Esophagus (tissue), 2 donors: Measurements from ENCODE around the gene APOL4. TPM values are rescaled to one million over a fixed set of nuclear protein-coding genes. Genes with fewer than 3 reads are reported as not detected.
"Not testable (repeated sequence)": the region's sequence is repeated elsewhere in the genome, so short reads cannot be mapped to it uniquely, and the experiment has no call there.

Source experiments
- H3K27ac ChIP-seq, 2 donors: one replicate each; pipeline ENCODE4 v1.5.1; 2013; ENCODE audit warnings: low read depth in 2 of 2, mild to moderate bottlenecking in 2 of 2, inconsistent platforms in 1 of 2, low read length in 1 of 2, moderate library complexity in 1 of 2
- H3K27me3 ChIP-seq, 2 donors: one replicate each; pipeline ENCODE4 v1.6.1; 2013; ENCODE audit warnings: low read length in 2 of 2, control low read depth in 1 of 2, mild to moderate bottlenecking in 1 of 2; ENCODE audit not compliant: insufficient read depth in 2 of 2, control insufficient read depth in 1 of 2
- H3K36me3 ChIP-seq, 2 donors: one replicate each; pipeline ENCODE4 v1.6.1; 2013; ENCODE audit warnings: low read length in 1 of 2; ENCODE audit not compliant: control insufficient read depth in 2 of 2, insufficient read depth in 2 of 2
- H3K4me1 ChIP-seq, 2 donors: one replicate each; pipeline ENCODE4 v1.6.1; 2013; ENCODE audit warnings: low read length in 1 of 2; ENCODE audit not compliant: control insufficient read depth in 2 of 2, insufficient read depth in 2 of 2
- H3K4me3 ChIP-seq, 2 donors: one replicate each; pipeline ENCODE4 v1.5.1; 2013; ENCODE audit warnings: low read length in 2 of 2, mild to moderate bottlenecking in 2 of 2, low read depth in 1 of 2, moderate library complexity in 1 of 2
- H3K9me3 ChIP-seq, 2 donors: one replicate each; pipeline ENCODE4 v1.6.1; 2013; ENCODE audit warnings: mild to moderate bottlenecking in 2 of 2, low read depth in 1 of 2, low read length in 1 of 2, moderate library complexity in 1 of 2; ENCODE audit not compliant: control insufficient read depth in 2 of 2, insufficient read depth in 1 of 2
- WGBS, 2 donors: extraction: QIAGEN DNeasy Blood & Tissue Kit; methylation state at CpG; one replicate each; pipeline ENCODE4 v1.1.7; 2013; 5-methylcytosine and 5-hydroxymethylcytosine counted together
- polyA plus RNA-seq, 2 donors: library from polyadenylated mRNA; stranded (reverse); fragments of 200-250 nt; gene quantifications; one replicate each; pipeline ENCODE4 v1.2.3, GENCODE V29; 2013
- donor health status: healthy with polysubstance abuse.
- donor health status: Bipolar disorder and iron deficiency.

APOL4 gene
- polyA plus RNA-seq, 2 donors: 2.4 to 2.5 TPM

DNA sequence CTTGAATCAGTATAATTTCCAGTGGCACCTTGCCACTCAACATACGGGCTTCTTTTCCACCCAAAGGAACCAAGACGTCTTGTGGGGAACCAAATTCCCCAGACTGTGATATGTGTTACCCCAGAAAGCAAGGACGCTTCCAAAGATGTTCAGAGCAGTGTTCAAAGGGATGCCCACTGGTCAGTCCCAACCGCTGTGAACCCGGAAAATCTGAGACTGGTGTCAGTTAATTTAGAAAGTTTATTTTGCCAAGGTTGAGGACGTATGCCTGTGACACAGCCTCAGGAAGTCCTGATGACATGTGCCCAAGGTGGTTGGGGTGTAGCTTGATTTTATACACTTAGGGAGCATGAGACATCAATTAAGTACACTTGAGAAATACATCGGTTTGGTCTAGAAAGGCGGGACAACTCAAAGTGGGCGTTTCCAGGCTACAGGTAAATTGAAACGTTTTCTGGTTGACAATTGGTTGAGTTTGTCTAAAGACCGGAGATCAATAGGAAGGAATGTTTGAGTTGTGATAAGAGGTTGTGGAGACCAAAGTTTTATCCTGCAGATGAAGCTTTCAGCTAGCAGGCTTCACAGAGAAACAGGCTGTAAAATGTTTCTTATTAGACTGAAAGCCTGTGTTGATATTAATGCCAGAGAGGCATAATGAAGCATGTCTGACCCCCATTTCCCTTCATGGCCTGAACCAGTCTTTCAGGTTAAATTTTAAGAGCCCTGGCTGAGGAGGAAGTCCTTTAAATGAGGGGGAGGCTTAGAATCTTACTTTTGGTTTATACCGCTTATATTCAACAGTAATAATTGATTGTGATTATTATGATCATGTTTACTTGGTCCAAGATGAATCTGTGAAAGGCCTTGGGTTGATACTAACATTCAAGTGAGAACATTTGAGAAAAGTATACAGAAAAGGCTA, 47.8 kb downstream of the APOL4 start:
- 61 to 79% methylated on average over 12 of the region's 12 CpGs for WGBS, 2 donors
- no peak overlapping the region for H3K4me3 ChIP-seq
- no peaks in the 10 kb centered on the region for H3K27me3 ChIP-seq
- H3K4me1 ChIP-seq: peaks cover 11 to 28% of the 10 kb centered on the region in 2 donors
- H3K36me3 ChIP-seq: peaks cover 0 to 5% of the 10 kb centered on the region in 2 donors
- no peaks in the 10 kb centered on the region for H3K9me3 ChIP-seq
- H3K27ac ChIP-seq: peak overlapping the region in 1 of 2 donors; percentile 1

DNA sequence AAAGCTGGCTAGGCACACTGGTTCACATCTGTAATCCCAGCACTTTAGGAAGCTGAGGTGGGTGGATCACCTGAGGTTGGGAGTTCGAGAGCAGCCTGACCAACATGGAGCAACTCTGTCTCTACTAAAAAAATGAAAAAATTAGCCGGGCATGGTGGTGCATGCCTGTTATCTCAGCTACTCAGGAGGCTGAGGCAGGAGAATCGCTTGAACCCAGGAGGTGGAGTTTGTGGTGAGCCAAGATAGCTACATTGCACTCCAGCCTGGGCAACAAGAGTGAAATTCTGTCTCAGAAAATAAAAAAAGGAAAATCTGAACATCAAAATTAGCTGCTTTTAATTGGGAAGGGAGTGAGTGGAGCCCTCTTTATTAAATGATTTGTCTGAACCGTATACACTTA, 48.8 kb downstream of the APOL4 start:
- WGBS, 2 donors: 89 to 94% methylated on average over 4 of the region's 4 CpGs

DNA sequence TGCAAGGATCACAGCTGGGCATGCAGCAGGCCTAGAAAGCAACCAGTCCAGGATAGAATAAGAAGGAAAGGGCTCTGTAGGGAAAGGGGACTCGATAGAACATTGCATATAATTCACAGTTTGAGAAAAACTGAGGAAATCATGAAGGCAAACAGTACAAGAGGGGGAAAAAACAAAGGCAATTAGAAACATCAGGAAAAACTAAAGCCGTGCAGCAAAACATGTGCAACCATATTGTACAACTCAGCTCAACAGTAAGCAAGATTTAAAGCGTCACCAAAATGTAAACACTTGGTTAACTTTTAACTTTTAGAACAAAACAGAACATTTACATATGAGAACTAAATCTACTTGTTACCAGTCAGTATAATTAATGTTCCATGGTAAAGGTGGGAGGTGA, 49.5 kb downstream of the APOL4 start:
- H3K4me3 ChIP-seq: no peak overlapping the region
- peaks cover 0 to 9% of the 10 kb centered on the region in 2 donors for H3K36me3 ChIP-seq
- no peaks in the 10 kb centered on the region for H3K9me3 ChIP-seq
- WGBS, 2 donors: 85 to 90% methylated on average over 3 of the region's 3 CpGs
- H3K27ac ChIP-seq: no peak overlapping the region
- H3K4me1 ChIP-seq: peaks cover 11 to 22% of the 10 kb centered on the region in 2 donors
- H3K27me3 ChIP-seq: no peaks in the 10 kb centered on the region

More for the DNA sequence above, 48.8 kb downstream of the APOL4 start:
- not testable (repeated sequence) for H3K9me3 ChIP-seq, H3K27ac ChIP-seq, H3K27me3 ChIP-seq, H3K4me3 ChIP-seq, H3K36me3 ChIP-seq
- peaks cover 11 to 22% of the 10 kb centered on the region in 2 donors for H3K4me1 ChIP-seq

DNA sequence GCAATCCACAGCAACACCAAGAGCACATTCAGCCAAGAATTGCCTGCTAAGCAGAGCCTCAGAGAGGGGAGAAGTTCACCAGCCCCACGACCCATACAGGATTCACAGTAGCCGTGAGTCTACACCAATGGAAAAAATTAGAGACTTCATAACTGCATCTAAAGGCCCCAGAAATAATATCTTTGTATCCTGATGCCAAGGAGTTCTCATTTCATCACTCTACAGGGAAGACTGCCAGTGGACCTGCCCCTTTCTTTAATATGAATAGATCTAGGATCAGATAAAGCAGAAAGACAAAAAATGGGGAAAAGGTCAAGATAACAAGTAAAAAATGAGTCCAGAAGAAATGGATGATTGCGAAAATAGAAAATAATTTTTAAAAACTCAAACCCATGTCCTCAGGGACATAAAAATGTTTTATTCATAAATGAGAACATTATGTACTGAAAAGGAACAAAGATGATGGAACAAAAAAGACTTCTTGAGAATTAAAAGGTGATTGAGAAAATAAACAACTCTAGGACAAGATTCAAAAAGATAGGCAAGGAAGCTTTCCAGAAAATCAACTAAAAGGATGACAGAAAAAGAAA, 50.5 kb downstream of the APOL4 start:
- Histone ChIP-seq H3K27ac (no peak overlapping the region), H3K4me1 (peaks cover 6 to 16% of the 10 kb centered on the region in 2 donors), H3K9me3 (no peaks in the 10 kb centered on the region), H3K4me3 (no peak overlapping the region), H3K27me3 (no peaks in the 10 kb centered on the region), H3K36me3 (peaks cover 0 to 9% of the 10 kb centered on the region in 2 donors)
- 72 to 78% methylated on average over 3 of the region's 3 CpGs for WGBS, 2 donors

DNA sequence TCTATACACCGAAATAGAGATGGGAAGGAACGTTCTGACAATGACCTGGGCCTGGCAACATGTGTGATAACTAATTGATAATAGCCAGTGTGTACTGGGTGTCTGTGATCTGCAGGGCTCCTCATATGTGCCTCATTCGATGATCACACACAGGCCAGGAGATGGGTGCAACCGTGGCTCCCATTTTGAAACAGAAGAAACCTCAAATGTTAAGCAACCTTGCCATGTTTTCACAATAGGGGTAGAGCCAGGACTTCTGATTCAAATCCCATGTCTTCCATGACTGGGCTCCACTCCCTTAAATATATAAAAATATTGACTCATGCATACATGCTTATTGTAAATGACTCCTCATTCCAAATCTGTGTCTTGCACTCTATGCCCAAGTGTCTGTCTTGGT, 52.2 kb downstream of the APOL4 start:
- H3K27me3 ChIP-seq: no peaks in the 10 kb centered on the region
- peak overlapping the region in 1 of 2 donors; percentile 7 for H3K27ac ChIP-seq
- peaks cover 0 to 6% of the 10 kb centered on the region in 2 donors for H3K36me3 ChIP-seq
- H3K4me3 ChIP-seq: no peak overlapping the region
- WGBS, 2 donors: 80 to 84% methylated on average over 4 of the region's 4 CpGs
- H3K9me3 ChIP-seq: no peaks in the 10 kb centered on the region
- peaks cover 0 to 4% of the 10 kb centered on the region in 2 donors for H3K4me1 ChIP-seq

DNA sequence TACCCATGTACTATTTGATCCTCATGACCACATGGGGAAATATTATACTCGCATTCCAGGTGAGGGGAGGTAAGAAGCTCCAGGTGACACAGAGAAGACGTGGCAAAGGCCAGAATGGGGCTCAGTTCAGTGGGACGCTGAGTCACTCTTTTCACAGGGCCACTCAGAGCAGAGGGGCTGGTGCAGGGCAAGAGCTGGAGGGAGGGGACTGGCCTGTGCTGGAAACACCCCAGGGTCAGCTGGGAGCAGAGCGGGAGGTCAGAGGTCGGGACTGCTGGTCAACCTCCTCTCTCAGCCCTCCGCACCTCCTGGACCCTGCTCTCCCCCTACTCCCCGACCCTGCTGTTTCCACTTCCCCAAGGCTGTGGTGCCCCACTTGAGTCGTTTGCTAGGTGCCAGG, 53.2 kb downstream of the APOL4 start:
- Histone ChIP-seq H3K9me3 (no peaks in the 10 kb centered on the region), H3K27ac (no peak overlapping the region), H3K4me1 (peaks cover 0 to 4% of the 10 kb centered on the region in 2 donors), H3K27me3 (no peaks in the 10 kb centered on the region), H3K4me3 (no peak overlapping the region), H3K36me3 (peaks cover 4 to 9% of the 10 kb centered on the region in 2 donors)
- 87 to 89% methylated on average over 8 of the region's 8 CpGs for WGBS, 2 donors

DNA sequence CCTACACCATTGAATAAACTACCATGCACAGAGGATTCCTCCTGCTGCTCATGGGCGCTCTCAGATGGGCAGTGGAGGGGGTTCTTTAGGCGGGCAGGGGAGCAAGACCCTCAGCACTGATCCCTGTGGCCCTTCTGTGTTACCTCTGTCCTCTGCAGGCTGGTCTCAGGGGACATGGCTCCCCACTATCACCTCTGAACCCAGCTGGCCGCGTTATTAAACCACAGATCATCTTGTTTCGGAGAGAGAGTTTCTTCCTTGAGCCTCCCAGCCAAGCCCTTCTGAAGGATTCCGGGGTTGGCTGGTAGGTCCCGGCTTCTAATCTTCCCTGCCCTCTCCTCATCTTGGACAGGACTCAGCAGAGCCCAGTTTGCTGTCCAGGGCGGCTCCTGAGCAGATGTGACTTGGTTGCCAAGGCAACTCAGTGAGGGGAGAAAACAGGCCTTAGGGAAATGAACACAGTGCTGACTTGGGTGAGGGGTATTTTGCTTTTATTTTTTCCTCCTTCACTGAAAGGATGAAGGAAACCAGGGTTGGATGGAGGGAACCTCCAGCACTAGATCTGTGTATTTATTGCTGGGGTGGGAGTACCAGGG, 54.3 kb downstream of the APOL4 start:
- WGBS, 2 donors: 81% methylated on average over 8 of the region's 8 CpGs
- H3K4me3 ChIP-seq: no peak overlapping the region
- peaks cover 4 to 14% of the 10 kb centered on the region in 2 donors for H3K36me3 ChIP-seq
- H3K27me3 ChIP-seq: no peaks in the 10 kb centered on the region
- H3K27ac ChIP-seq: peak overlapping the region in 1 of 2 donors; percentile 9
- H3K4me1 ChIP-seq: peaks cover 0 to 4% of the 10 kb centered on the region in 2 donors
- H3K9me3 ChIP-seq: no peaks in the 10 kb centered on the region

DNA sequence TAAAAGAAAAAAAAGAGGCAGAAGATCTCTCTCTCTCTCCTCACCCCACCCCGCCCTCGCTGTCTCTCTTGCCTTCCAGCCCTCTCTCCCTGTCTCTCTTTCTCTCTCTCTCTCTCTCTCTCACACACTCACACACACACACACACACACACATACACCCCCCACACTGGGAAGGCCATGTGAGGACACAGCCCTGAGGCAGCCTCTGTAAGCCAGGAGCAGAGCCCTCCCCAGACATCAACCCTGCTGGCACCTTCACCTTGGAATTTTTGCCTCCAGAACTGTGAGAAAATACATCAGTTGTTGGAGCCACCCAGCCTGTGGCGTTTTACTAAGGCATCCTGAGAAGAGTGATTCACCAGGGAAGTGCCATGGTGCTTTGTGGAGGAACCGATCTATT, 55.7 kb downstream of the APOL4 start:
- 48 to 56% methylated on average over 2 to 4 of the region's 4 CpGs for WGBS, 2 donors
- no peak overlapping the region for H3K4me3 ChIP-seq
- H3K36me3 ChIP-seq: peaks cover 4 to 23% of the 10 kb centered on the region in 2 donors
- H3K27ac ChIP-seq: peak overlapping the region in 1 of 2 donors; percentile 16
- peaks cover 0 to 4% of the 10 kb centered on the region in 2 donors for H3K4me1 ChIP-seq
- no peaks in the 10 kb centered on the region for H3K9me3 ChIP-seq
- H3K27me3 ChIP-seq: no peaks in the 10 kb centered on the region

DNA sequence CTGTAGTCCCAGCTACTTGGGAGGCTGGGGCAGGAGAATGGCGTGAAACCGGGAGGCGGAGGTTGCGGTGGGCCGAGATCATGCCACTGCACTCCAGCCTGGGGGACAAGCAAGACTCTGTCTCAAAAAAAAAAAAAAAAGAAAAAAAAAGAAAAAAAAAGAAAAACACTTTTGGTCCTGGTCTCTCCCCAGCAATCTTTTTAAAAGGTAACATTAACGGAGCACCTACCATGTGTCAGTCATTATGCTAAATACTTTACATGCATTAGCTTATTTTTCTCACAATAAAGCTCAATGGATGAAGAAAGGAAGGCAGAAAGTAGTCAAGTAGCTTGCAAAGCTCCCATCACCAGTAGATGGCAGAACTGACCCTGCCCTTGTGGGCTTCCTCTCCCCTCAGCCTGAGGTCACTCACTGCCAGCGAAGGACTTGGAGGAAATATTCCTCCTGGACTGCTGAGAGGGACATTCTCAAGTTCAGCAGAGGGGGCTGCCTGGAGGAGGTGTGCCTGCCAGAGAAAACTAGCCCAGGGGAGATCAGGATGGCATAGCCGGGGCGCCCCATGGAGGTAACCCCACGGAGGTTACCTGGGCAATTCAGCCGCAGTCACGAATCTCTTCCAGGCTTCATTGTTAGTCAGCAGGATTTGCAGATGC, 56.6 kb downstream of the APOL4 start:
- WGBS, 2 donors: 54 to 72% methylated on average over 12 of the region's 12 CpGs
- Histone ChIP-seq H3K27ac (no peak overlapping the region), H3K27me3 (no peaks in the 10 kb centered on the region), H3K4me1 (no peaks in the 10 kb centered on the region), H3K36me3 (peaks cover 4 to 28% of the 10 kb centered on the region in 2 donors), H3K4me3 (no peak overlapping the region), H3K9me3 (no peaks in the 10 kb centered on the region)
